CD4-positive, alpha-beta memory T cell (primary cell): Measurements from ENCODE around the gene STRN3. TPM values are rescaled to one million over a fixed set of nuclear protein-coding genes. Genes with fewer than 3 reads are reported as not detected.
"Not testable (repeated sequence)": the region's sequence is repeated elsewhere in the genome, so short reads cannot be mapped to it uniquely, and the experiment has no call there.

Source experiments
- CTCF ChIA-PET: fragments of 350-600 bp; sonication (Branson Sonifier 250); formaldehyde crosslinking; loops from one replicate; lab custom pipeline; 2021; ENCODE audit warnings: inconsistent platforms; ENCODE audit not compliant: partially characterized antibody; lab: Charles Lee
- POLR2A ChIA-PET: fragments of 350-600 bp; sonication (Branson Sonifier 250); formaldehyde crosslinking; loops from one replicate; lab custom pipeline; 2021; ENCODE audit not compliant: partially characterized antibody; lab: Charles Lee
- DNase-seq, 5 donors: peaks; one replicate each; pipeline versions ENCODE4 v3.0.0 to v3.0.0-alpha.2; 2020 to 2022; ENCODE audit warnings: mixed read lengths in 1 of 5
- H3K27ac ChIP-seq: one replicate; pipeline ENCODE4 v1.7.0; 2013; ENCODE audit warnings: low read depth, low read length
- H3K27me3 ChIP-seq: 2 replicates; pipeline ENCODE4 v1.7.0; 2013; ENCODE audit warnings: mild to moderate bottlenecking, low read length, moderate library complexity; ENCODE audit not compliant: insufficient read depth
- H3K36me3 ChIP-seq: 2 replicates; pipeline ENCODE4 v1.7.0; 2013; ENCODE audit warnings: mild to moderate bottlenecking, low read length, moderate library complexity; ENCODE audit not compliant: insufficient read depth
- H3K4me1 ChIP-seq: 2 replicates; pipeline ENCODE4 v1.7.0; 2013; ENCODE audit warnings: mild to moderate bottlenecking, low read length, moderate library complexity; ENCODE audit not compliant: insufficient read depth
- H3K4me3 ChIP-seq, 2 donors: one replicate each; pipeline ENCODE4 v1.7.0; 2013; ENCODE audit warnings: low read length in 2 of 2, mild to moderate bottlenecking in 1 of 2
- H3K9me3 ChIP-seq, 2 donors: one replicate each; pipeline ENCODE4 v1.7.0; 2013; ENCODE audit warnings: low read length in 2 of 2, control low read depth in 1 of 2; ENCODE audit not compliant: control insufficient read depth in 1 of 2
- H3K27ac Mint-ChIP-seq, 7 donors: one replicate each; pipeline ENCODE4 v1.8.0; 2020 to 2021; ENCODE audit warnings: mixed read lengths in 7 of 7, mild to moderate bottlenecking in 6 of 7, inconsistent platforms in 3 of 7, moderate library complexity in 3 of 7
- H3K27me3 Mint-ChIP-seq, 2 donors: one replicate each; pipeline ENCODE4 v1.8.0; 2020 to 2021; ENCODE audit warnings: mixed read lengths in 2 of 2
- H3K36me3 Mint-ChIP-seq, 2 donors: one replicate each; pipeline ENCODE4 v1.8.0; 2020 to 2021; ENCODE audit warnings: mixed read lengths in 2 of 2, inconsistent platforms in 1 of 2, mild to moderate bottlenecking in 1 of 2
- H3K4me1 Mint-ChIP-seq, 4 donors: one replicate each; pipeline ENCODE4 v1.8.0; 2020 to 2021; ENCODE audit warnings: mixed read lengths in 4 of 4, mild to moderate bottlenecking in 1 of 4
- H3K4me3 Mint-ChIP-seq, 8 donors: one replicate each; pipeline ENCODE4 v1.8.0; 2020 to 2021; ENCODE audit warnings: mixed read lengths in 8 of 8, mild to moderate bottlenecking in 7 of 8, moderate library complexity in 6 of 8, inconsistent platforms in 3 of 8
- H3K9me3 Mint-ChIP-seq, 8 donors: one replicate each; pipeline ENCODE4 v1.8.0; 2020 to 2021; ENCODE audit warnings: mixed read lengths in 8 of 8, mild to moderate bottlenecking in 5 of 8, inconsistent platforms in 3 of 8, moderate library complexity in 1 of 8
- intact Hi-C: fragments of 100-400 bp; cut with micrococcal nuclease; formaldehyde crosslinking; loops from one replicate; pipeline ENCODE4 v1.15.1; 2023
- polyA plus RNA-seq, 2 donors: library from polyadenylated mRNA; unstranded; fragments of 300-500 nt; fragmentation: Illumina TruSeq; gene quantifications; one replicate each; pipeline ENCODE4 v1.2.3, GENCODE V29; 2021
- total RNA-seq, 2 experiments: library from RNA; stranded (reverse); gene quantifications; one replicate each; pipeline ENCODE4 v1.2.3, GENCODE V29; 2021

STRN3 gene
- total and polyA plus RNA-seq, 4 experiments from 2014 or later: 2.3 to 26.2 (median 14.1) TPM

GRCh38 chr14:31060253-31060875 is 34.2 kb upstream of the STRN3 start:
- intact Hi-C loops: no loop called here
- H3K4me1 Mint-ChIP-seq: peaks cover 10 to 13% (median 13%) of the 10 kb centered on the region in 4 donors
- Histone ChIP-seq H3K36me3 (no peaks in the 10 kb centered on the region), H3K4me1 (no peaks in the 10 kb centered on the region), H3K27me3 (no peaks in the 10 kb centered on the region), H3K9me3 (no peaks in the 10 kb centered on the region), H3K4me3 (no peak overlapping the region), H3K27ac (no peak overlapping the region)
- CTCF ChIA-PET: interaction anchor here (0.9 to 2.3 kb wide), 2 partner anchors 8 to 82 kb away, joined by 3 to 7 read pairs; no protein-coding TSS in a partner anchor
- no peaks in the 10 kb centered on the region for H3K36me3 Mint-ChIP-seq
- H3K27ac Mint-ChIP-seq: no peak overlapping the region
- no peaks in the 10 kb centered on the region for H3K9me3 Mint-ChIP-seq
- no peak for DNase-seq
- H3K27me3 Mint-ChIP-seq: no peaks in the 10 kb centered on the region
- POLR2A ChIA-PET: no interaction called here
- no peak overlapping the region for H3K4me3 Mint-ChIP-seq

GRCh38 chr14:31059152-31059924 is 33.2 kb upstream of the STRN3 start:
- H3K4me3 Mint-ChIP-seq: no peak overlapping the region
- no peaks in the 10 kb centered on the region for H3K27me3 Mint-ChIP-seq
- Histone ChIP-seq H3K27me3 (no peaks in the 10 kb centered on the region), H3K36me3 (no peaks in the 10 kb centered on the region), H3K27ac (no peak overlapping the region), H3K4me3 (no peak overlapping the region), H3K4me1 (no peaks in the 10 kb centered on the region), H3K9me3 (no peaks in the 10 kb centered on the region)
- H3K4me1 Mint-ChIP-seq: peaks cover 10 to 13% (median 13%) of the 10 kb centered on the region in 4 donors
- ChIA-PET CTCF (interaction anchor here (0.9 to 2.3 kb wide), 2 partner anchors 9 to 81 kb away, joined by 3 to 7 read pairs; no protein-coding TSS in a partner anchor), POLR2A (no interaction called here)
- intact Hi-C loops: no loop called here
- H3K9me3 Mint-ChIP-seq: no peaks in the 10 kb centered on the region
- peak overlapping the region in 2 of 7 donors; percentile 8 to 20 for H3K27ac Mint-ChIP-seq
- DNase-seq: no peak
- H3K36me3 Mint-ChIP-seq: no peaks in the 10 kb centered on the region

- no peak overlapping the region for H3K4me3 ChIP-seq
- H3K4me1 ChIP-seq: no peaks in the 10 kb centered on the region
- POLR2A ChIA-PET: no interaction called here
- peaks cover 10 to 18% (median 14%) of the 10 kb centered on the region in 4 donors for H3K4me1 Mint-ChIP-seq
- CTCF ChIA-PET: interaction anchor here (1.6 to 2.3 kb wide), 2 partner anchors 25 to 79 kb away, joined by 4 to 7 read pairs; no protein-coding TSS in a partner anchor
- H3K27me3 Mint-ChIP-seq: no peaks in the 10 kb centered on the region
- intact Hi-C loops: no loop called here
- DNase-seq: no peak
- H3K4me3 Mint-ChIP-seq: no peak overlapping the region
- peak overlapping the region in 1 of 7 donors; percentile 60 for H3K27ac Mint-ChIP-seq
- H3K27ac ChIP-seq: no peak overlapping the region
- H3K36me3 ChIP-seq: no peaks in the 10 kb centered on the region
- no peaks in the 10 kb centered on the region for H3K9me3 Mint-ChIP-seq
- H3K9me3 ChIP-seq: no peaks in the 10 kb centered on the region
- no peaks in the 10 kb centered on the region for H3K36me3 Mint-ChIP-seq
- H3K27me3 ChIP-seq: no peaks in the 10 kb centered on the region
These were observed 31.7 kb upstream of the STRN3 start for GRCh38 chr14:31057701-31058364.

- intact Hi-C loops: no loop called here
- DNase-seq: no peak
- Histone ChIP-seq H3K27me3 (no peaks in the 10 kb centered on the region), H3K4me1 (no peaks in the 10 kb centered on the region), H3K4me3 (no peak overlapping the region), H3K9me3 (no peaks in the 10 kb centered on the region), H3K36me3 (no peaks in the 10 kb centered on the region), H3K27ac (no peak overlapping the region)
- H3K9me3 Mint-ChIP-seq: no peaks in the 10 kb centered on the region
- peak overlapping the region in 1 of 7 donors; percentile 32 for H3K27ac Mint-ChIP-seq
- H3K36me3 Mint-ChIP-seq: no peaks in the 10 kb centered on the region
- H3K4me1 Mint-ChIP-seq: peaks cover 10 to 18% (median 14%) of the 10 kb centered on the region in 4 donors
- CTCF ChIA-PET: no interaction called here
- POLR2A ChIA-PET: no interaction called here
- H3K4me3 Mint-ChIP-seq: peak overlapping the region in 1 of 8 donors; percentile 13
- no peaks in the 10 kb centered on the region for H3K27me3 Mint-ChIP-seq
These were observed 30.9 kb upstream of the STRN3 start for GRCh38 chr14:31057035-31057434.

- H3K4me3 Mint-ChIP-seq, H3K36me3 Mint-ChIP-seq, H3K4me1 ChIP-seq, H3K27me3 Mint-ChIP-seq, H3K9me3 Mint-ChIP-seq, POLR2A ChIA-PET, H3K27ac ChIP-seq, H3K36me3 ChIP-seq, H3K4me3 ChIP-seq, intact Hi-C loops, H3K27me3 ChIP-seq, DNase-seq, H3K9me3 ChIP-seq, H3K4me1 Mint-ChIP-seq, H3K27ac Mint-ChIP-seq: not testable (repeated sequence)
- CTCF ChIA-PET: interaction anchor here (0.7 kb wide), 1 partner anchor 75 kb away, joined by 3 read pairs; no protein-coding TSS in a partner anchor
These were observed 26.9 kb upstream of the STRN3 start for GRCh38 chr14:31052905-31053586.

- Histone ChIP-seq H3K27ac (no peak overlapping the region), H3K36me3 (no peaks in the 10 kb centered on the region), H3K9me3 (no peaks in the 10 kb centered on the region), H3K4me3 (no peak overlapping the region), H3K27me3 (no peaks in the 10 kb centered on the region), H3K4me1 (no peaks in the 10 kb centered on the region)
- Mint-ChIP-seq H3K27ac (no peak overlapping the region), H3K4me1 (peaks cover 0 to 5% (median 2%) of the 10 kb centered on the region in 4 donors), H3K4me3 (no peak overlapping the region), H3K9me3 (no peaks in the 10 kb centered on the region), H3K27me3 (no peaks in the 10 kb centered on the region), H3K36me3 (peaks cover 2 to 4% of the 10 kb centered on the region in 2 donors)
- no peak for DNase-seq
- intact Hi-C loops: no loop called here
- ChIA-PET CTCF (no interaction called here), POLR2A (no interaction called here)
These were observed 25.3 kb upstream of the STRN3 start for GRCh38 chr14:31051511-31051910.
